Measurements from ENCODE around the gene TRAF5.
"Not testable (repeated sequence)": the region's sequence is repeated elsewhere in the genome, so short reads cannot be mapped to it uniquely, and the experiment has no call there.

TRAF5 gene

DNA sequence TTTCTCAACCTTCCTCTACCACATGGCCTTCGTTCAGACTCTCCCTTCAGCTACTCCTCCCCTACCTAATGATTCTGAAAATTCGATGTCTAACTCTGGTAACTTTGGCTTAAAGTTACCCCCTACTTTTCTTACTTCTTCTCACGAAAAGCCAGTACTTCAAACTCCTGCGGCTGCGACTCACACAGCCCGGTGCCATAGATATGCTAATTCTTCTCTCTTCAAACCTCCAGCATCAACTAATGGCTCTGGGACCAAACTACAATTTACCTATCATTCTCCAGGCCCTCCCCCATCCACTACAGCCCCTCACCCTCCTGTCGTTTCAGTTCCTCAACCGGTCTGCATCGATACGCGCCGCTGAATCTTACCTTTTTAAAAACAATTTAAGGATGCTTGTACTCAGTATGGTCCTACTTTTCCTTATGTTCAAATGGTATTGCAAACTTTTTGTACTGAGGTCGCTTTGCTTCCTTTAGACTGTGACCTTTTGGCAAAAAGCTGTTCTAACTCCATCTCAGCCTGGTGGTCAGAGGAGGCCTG lies 73.3 kb downstream of the TRAF5 start:
- H3F3A ChIP-seq (ENCODE audit: insufficient read depth); H2AFZ ChIP-seq (ENCODE audit: low read depth, low read length, severe bottlenecking); H3K27me3 ChIP-seq (ENCODE audit: low read length); H3K9me3 ChIP-seq (ENCODE audit: insufficient read depth, low read length); H3K9me2 ChIP-seq (replicated peaks; ENCODE audit: insufficient read depth, low read length); H3K27ac ChIP-seq (ENCODE audit: low read depth, low read length); H4K20me1 ChIP-seq (ENCODE audit: low read depth, low read length); H3K4me2 ChIP-seq (ENCODE audit: low read depth, low read length, poor library complexity, severe bottlenecking); H3K36me3 ChIP-seq (ENCODE audit: low read length); H3K9ac ChIP-seq (ENCODE audit: low read length); H3K79me2 ChIP-seq (ENCODE audit: insufficient read depth, low read length); H3K4me3 ChIP-seq (ENCODE audit: insufficient read depth, low read length, poor library complexity, severe bottlenecking): not testable (repeated sequence)

- H3K9me2 ChIP-seq (replicated peaks; ENCODE audit: insufficient read depth, low read length); H3K9ac ChIP-seq (ENCODE audit: low read length); H3K79me2 ChIP-seq (ENCODE audit: insufficient read depth, low read length); H2AFZ ChIP-seq (ENCODE audit: low read depth, low read length, severe bottlenecking); H3K27me3 ChIP-seq (ENCODE audit: low read length); H4K20me1 ChIP-seq (ENCODE audit: low read depth, low read length); H3K4me2 ChIP-seq (ENCODE audit: low read depth, low read length, poor library complexity, severe bottlenecking); H3K9me3 ChIP-seq (ENCODE audit: insufficient read depth, low read length); H3K4me3 ChIP-seq (ENCODE audit: insufficient read depth, low read length, poor library complexity, severe bottlenecking); H3K36me3 ChIP-seq (ENCODE audit: low read length); H3F3A ChIP-seq (ENCODE audit: insufficient read depth); H3K27ac ChIP-seq (ENCODE audit: low read depth, low read length): not testable (repeated sequence)
These were observed 75.1 kb downstream of the TRAF5 start for GRCh38 chr1:211401751-211402150.

- not testable (repeated sequence) for H3K9me2 ChIP-seq (replicated peaks; ENCODE audit: insufficient read depth, low read length); H3K79me2 ChIP-seq (ENCODE audit: insufficient read depth, low read length)
These were observed 79.5 kb downstream of the TRAF5 start for GRCh38 chr1:211406086-211406485.

GRCh38 chr1:211407749-211408148 lies 81.1 kb downstream of the TRAF5 start:
- H3K79me2 ChIP-seq (ENCODE audit: insufficient read depth, low read length); H3K9me2 ChIP-seq (replicated peaks; ENCODE audit: insufficient read depth, low read length); H2AFZ ChIP-seq (ENCODE audit: low read depth, low read length, severe bottlenecking); H3F3A ChIP-seq (ENCODE audit: insufficient read depth); H3K27me3 ChIP-seq (ENCODE audit: low read length); H3K9me3 ChIP-seq (ENCODE audit: insufficient read depth, low read length); H3K4me3 ChIP-seq (ENCODE audit: insufficient read depth, low read length, poor library complexity, severe bottlenecking); H3K27ac ChIP-seq (ENCODE audit: low read depth, low read length); H3K36me3 ChIP-seq (ENCODE audit: low read length); H3K4me2 ChIP-seq (ENCODE audit: low read depth, low read length, poor library complexity, severe bottlenecking); H4K20me1 ChIP-seq (ENCODE audit: low read depth, low read length); H3K9ac ChIP-seq (ENCODE audit: low read length): not testable (repeated sequence)

More at GRCh38 chr1:211406086-211406485, 79.5 kb downstream of the TRAF5 start:
- H3K36me3 ChIP-seq (ENCODE audit: low read length); H4K20me1 ChIP-seq (ENCODE audit: low read depth, low read length); H3K4me3 ChIP-seq (ENCODE audit: insufficient read depth, low read length, poor library complexity, severe bottlenecking); H2AFZ ChIP-seq (ENCODE audit: low read depth, low read length, severe bottlenecking); H3K9me3 ChIP-seq (ENCODE audit: insufficient read depth, low read length); H3F3A ChIP-seq (ENCODE audit: insufficient read depth); H3K27ac ChIP-seq (ENCODE audit: low read depth, low read length); H3K4me2 ChIP-seq (ENCODE audit: low read depth, low read length, poor library complexity, severe bottlenecking); H3K27me3 ChIP-seq (ENCODE audit: low read length); H3K9ac ChIP-seq (ENCODE audit: low read length): not testable (repeated sequence)

GRCh38 chr1:211411639-211412038 lies 85.0 kb downstream of the TRAF5 start:
- TF ChIP-seq, protein P1, sequence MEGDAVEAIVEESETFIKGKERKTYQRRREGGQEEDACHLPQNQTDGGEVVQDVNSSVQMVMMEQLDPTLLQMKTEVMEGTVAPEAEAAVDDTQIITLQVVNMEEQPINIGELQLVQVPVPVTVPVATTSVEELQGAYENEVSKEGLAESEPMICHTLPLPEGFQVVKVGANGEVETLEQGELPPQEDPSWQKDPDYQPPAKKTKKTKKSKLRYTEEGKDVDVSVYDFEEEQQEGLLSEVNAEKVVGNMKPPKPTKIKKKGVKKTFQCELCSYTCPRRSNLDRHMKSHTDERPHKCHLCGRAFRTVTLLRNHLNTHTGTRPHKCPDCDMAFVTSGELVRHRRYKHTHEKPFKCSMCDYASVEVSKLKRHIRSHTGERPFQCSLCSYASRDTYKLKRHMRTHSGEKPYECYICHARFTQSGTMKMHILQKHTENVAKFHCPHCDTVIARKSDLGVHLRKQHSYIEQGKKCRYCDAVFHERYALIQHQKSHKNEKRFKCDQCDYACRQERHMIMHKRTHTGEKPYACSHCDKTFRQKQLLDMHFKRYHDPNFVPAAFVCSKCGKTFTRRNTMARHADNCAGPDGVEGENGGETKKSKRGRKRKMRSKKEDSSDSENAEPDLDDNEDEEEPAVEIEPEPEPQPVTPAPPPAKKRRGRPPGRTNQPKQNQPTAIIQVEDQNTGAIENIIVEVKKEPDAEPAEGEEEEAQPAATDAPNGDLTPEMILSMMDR (IDR thresholded peaks at IDR 0.05; ENCODE audit: insufficient read depth, low read length, poor library complexity, severe bottlenecking) = no peak
- no peak for TF ChIP-seq EZH2phosphoT487 (conservative IDR thresholded peaks at IDR 0.05; ENCODE audit: low read length)
- H3K9ac ChIP-seq (ENCODE audit: low read length) = no peak overlapping the region
- no peaks in the 10 kb centered on the region for H4K20me1 ChIP-seq (ENCODE audit: low read depth, low read length)
- H3K9me2 ChIP-seq (replicated peaks; ENCODE audit: insufficient read depth, low read length) = no peaks in the 10 kb centered on the region
- no peak overlapping the region for H3K4me2 ChIP-seq (ENCODE audit: low read depth, low read length, poor library complexity, severe bottlenecking)
- H3F3A ChIP-seq (ENCODE audit: insufficient read depth) = peaks cover under 1% of the 10 kb centered on the region; the same call in 1 of the 2 replicates
- no peaks in the 10 kb centered on the region for H3K36me3 ChIP-seq (ENCODE audit: low read length)
- no peaks in the 10 kb centered on the region for H3K9me3 ChIP-seq (ENCODE audit: insufficient read depth, low read length)
- no peak overlapping the region for H2AFZ ChIP-seq (ENCODE audit: low read depth, low read length, severe bottlenecking)
- no peak overlapping the region for H3K4me3 ChIP-seq (ENCODE audit: insufficient read depth, low read length, poor library complexity, severe bottlenecking)
- no peak overlapping the region for H3K27ac ChIP-seq (ENCODE audit: low read depth, low read length)
- H3K79me2 ChIP-seq (ENCODE audit: insufficient read depth, low read length) = no peaks in the 10 kb centered on the region
- H3K27me3 ChIP-seq (ENCODE audit: low read length) = no peaks in the 10 kb centered on the region
